ENCODE results near the gene RAD9A. TPM values are rescaled to one million over a fixed set of nuclear protein-coding genes. Genes with fewer than 3 reads are reported as not detected.

The RAD9A gene
- total and polyA plus RNA-seq, 2 of the 4 experiments (the other 2 are of a cell fraction) = 2.0 to 10.3 TPM

DNA sequence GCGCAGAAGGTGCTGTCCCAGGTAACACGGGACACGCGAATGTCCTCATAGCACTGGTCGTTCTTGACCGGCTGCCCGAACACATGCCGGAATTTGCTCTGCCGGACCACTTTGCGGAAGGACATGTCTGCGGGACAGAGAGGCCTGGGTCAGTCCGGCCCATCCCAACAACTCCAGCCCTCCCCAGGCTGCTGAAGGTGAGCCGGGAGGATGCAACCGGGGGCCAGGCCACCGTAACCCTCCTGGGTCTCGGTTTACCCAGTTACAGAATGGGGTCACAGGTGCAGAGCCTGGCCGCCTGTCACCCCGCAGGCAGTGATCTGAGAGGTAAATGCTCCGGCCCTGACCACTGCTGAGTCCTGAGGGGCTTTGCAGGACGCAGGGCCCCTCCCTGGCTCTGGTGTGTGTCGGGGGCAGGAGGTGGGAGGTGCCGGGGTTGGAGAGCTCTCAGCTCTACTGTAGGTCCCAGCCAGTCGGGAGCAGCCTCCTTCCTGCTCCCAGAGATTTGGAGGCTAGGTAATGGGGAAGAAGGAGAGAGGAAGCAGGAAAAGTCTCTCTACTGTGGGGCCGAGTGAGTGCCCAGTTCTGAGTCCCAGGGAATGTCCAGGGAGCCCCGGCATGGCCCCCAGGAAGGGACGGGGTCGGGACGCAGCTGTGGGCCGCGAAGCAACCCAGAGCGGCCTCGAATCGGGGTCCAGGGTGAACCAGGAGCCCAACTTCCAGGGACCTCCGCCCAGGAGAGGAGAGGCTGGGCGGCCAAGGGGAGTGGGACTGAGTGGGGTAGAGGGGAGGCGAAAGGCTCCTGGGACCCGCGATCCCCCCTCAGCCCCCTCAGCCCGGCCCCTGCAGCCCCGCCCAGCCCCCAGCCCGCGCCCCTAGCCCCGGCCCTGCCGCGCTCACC, 51.0 kb downstream of the RAD9A start:
- H3K23ac ChIP-seq (ENCODE audit: low read depth, low read length) = peak overlapping the region; percentile 91
- no TSS peak for BruUV-seq (replicated peaks)
- 0 out of 2 replicates have a peak overlapping the region, but pooled peaks have one; percentile 19 for H2BK120ac ChIP-seq (ENCODE audit: low read depth, low read length)
- peak overlapping the region; percentile 86 for H2AK5ac ChIP-seq (ENCODE audit: low read depth, low read length)
- ATAC-seq (ENCODE audit: low read depth) = peak; percentile 27
- H3K9ac ChIP-seq (ENCODE audit: low read depth, low read length) = peak overlapping the region; percentile 97
- H3K27me3 ChIP-seq (ENCODE audit: control insufficient read depth, insufficient read depth, low read length) = no peaks in the 10 kb centered on the region
- H2BK20ac ChIP-seq (ENCODE audit: low read depth, low read length) = no peak overlapping the region
- H3K4ac ChIP-seq (ENCODE audit: low read depth, low read length) = peak overlapping the region; percentile 83
- H3K36me3 ChIP-seq (ENCODE audit: control insufficient read depth, insufficient read depth, low read length) = peaks cover 35% of the 10 kb centered on the region; the same call in 1 of the 2 replicates
- ChIA-PET CTCF (no interaction called here), POLR2A (ENCODE audit: unreplicated experiment) (interaction anchor here (0.6 kb wide), 1 partner anchor 26 kb away, joined by 6 read pairs; no protein-coding TSS in a partner anchor)
- H2AFZ ChIP-seq (replicated peaks; ENCODE audit: low read length, poor library complexity) = peak overlapping the region; percentile 89
- peak overlapping the region; percentile 100 for H2AK9ac ChIP-seq (replicated peaks; ENCODE audit: low read depth, low read length, poor library complexity)
- H2BK15ac ChIP-seq (ENCODE audit: low read depth, low read length) = no peak overlapping the region; the same call in 2 of the 3 replicates
- in situ Hi-C loops (cut with MboI; ENCODE audit: low sequenced_read_pairs) = no loop called here
- H3K27ac ChIP-seq (ENCODE audit: insufficient read depth, low read length) = peak overlapping the region; percentile 89
- no peaks in the 10 kb centered on the region for H3K9me3 ChIP-seq (ENCODE audit: control insufficient read depth, insufficient read depth, low read length)
- peaks cover 8% of the 10 kb centered on the region for H4K20me1 ChIP-seq (ENCODE audit: insufficient read depth, low read length)
- H3K4me1 ChIP-seq (ENCODE audit: control insufficient read depth, insufficient read depth, low read length) = peaks cover 3% of the 10 kb centered on the region; the same call in 1 of the 2 replicates
- H4K8ac ChIP-seq (ENCODE audit: low read depth in 2 of 2, low read length in 2 of 2) = peak overlapping the region; percentile 55 to 93; a peak in 2 of 4 replicates
- no peak for DNase-seq
- peak overlapping the region; percentile 59 for H3K56ac ChIP-seq (ENCODE audit: extremely low read depth, insufficient read depth, low read length)
- peak overlapping the region; percentile 90 for H3K4me2 ChIP-seq (ENCODE audit: low read depth, low read length)
- peaks cover 8% of the 10 kb centered on the region; the same call in 1 of the 2 replicates for H3K9me1 ChIP-seq (ENCODE audit: insufficient read depth, low read length)
- peak overlapping the region; percentile 65 for H2BK5ac ChIP-seq (ENCODE audit: low read depth, low read length, poor library complexity, severe bottlenecking)
- dilution Hi-C loops (cut with HindIII; ENCODE audit: low sequenced_read_pairs, unreplicated experiment) = no loop called here
- intact Hi-C loops (cut with micrococcal nuclease) = loop anchor here (1.0 kb wide), 2 partner anchors 26 to 64 kb away; no protein-coding TSS in a partner anchor
- H4K91ac ChIP-seq (ENCODE audit: insufficient read depth, low read depth, low read length) = peak overlapping the region; percentile 89
- no peak overlapping the region; the same call in 1 of the 2 replicates for H3K18ac ChIP-seq (ENCODE audit: low read depth, low read length)
- H3K14ac ChIP-seq (replicated peaks; ENCODE audit: low read depth, low read length) = peak overlapping the region; percentile 97
- peak overlapping the region; percentile 97 for H3K4me3 ChIP-seq (ENCODE audit: insufficient read depth, low read depth, low read length)
- H4K5ac ChIP-seq (ENCODE audit: low read depth, low read length) = peak overlapping the region; percentile 69
- peaks cover 8 to 26% of the 10 kb centered on the region in 2 experiments for H3K79me1 ChIP-seq (ENCODE audit: low read depth in 1 of 2, low read length in 2 of 2)
- 50% methylated on average over 8 of the region's 45 CpGs; no CpG with 5 or more reads in 1 of the 2 experiments for WGBS, 2 experiments (ENCODE audit: extremely low coverage in 2 of 2, insufficient read length in 1 of 2)
- TF ChIP-seq, protein P1, sequence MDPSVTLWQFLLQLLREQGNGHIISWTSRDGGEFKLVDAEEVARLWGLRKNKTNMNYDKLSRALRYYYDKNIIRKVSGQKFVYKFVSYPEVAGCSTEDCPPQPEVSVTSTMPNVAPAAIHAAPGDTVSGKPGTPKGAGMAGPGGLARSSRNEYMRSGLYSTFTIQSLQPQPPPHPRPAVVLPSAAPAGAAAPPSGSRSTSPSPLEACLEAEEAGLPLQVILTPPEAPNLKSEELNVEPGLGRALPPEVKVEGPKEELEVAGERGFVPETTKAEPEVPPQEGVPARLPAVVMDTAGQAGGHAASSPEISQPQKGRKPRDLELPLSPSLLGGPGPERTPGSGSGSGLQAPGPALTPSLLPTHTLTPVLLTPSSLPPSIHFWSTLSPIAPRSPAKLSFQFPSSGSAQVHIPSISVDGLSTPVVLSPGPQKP (IDR thresholded peaks at IDR 0.05; ENCODE audit: borderline replicate concordance, low read depth, low read length) = no peak
- TF ChIP-seq POLR2A (IDR thresholded peaks at IDR 0.05; ENCODE audit: low read depth, low read length) (no peak), FOS (IDR thresholded peaks at IDR 0.05; ENCODE audit: low read depth, low read length) (no peak), MAFK (IDR thresholded peaks at IDR 0.05; ENCODE audit: low read depth, low read length) (no peak), RCOR1 (IDR thresholded peaks at IDR 0.05; ENCODE audit: insufficient replicate concordance, low read length) (no peak), RAD21 (IDR thresholded peaks at IDR 0.05; ENCODE audit: low read length) (no peak), BHLHE40 (IDR thresholded peaks at IDR 0.05; ENCODE audit: low read depth, low read length) (no peak), SMC3 (IDR thresholded peaks at IDR 0.05; ENCODE audit: low read depth, low read length) (no peak), CHD1 (IDR thresholded peaks at IDR 0.05; ENCODE audit: low read depth, low read length) (no peak), CEBPB (IDR thresholded peaks at IDR 0.05; ENCODE audit: low read depth, low read length) (no peak), MAZ (IDR thresholded peaks at IDR 0.05; ENCODE audit: borderline replicate concordance, low read depth, low read length) (no peak)
- TF ChIP-seq, protein P2, sequence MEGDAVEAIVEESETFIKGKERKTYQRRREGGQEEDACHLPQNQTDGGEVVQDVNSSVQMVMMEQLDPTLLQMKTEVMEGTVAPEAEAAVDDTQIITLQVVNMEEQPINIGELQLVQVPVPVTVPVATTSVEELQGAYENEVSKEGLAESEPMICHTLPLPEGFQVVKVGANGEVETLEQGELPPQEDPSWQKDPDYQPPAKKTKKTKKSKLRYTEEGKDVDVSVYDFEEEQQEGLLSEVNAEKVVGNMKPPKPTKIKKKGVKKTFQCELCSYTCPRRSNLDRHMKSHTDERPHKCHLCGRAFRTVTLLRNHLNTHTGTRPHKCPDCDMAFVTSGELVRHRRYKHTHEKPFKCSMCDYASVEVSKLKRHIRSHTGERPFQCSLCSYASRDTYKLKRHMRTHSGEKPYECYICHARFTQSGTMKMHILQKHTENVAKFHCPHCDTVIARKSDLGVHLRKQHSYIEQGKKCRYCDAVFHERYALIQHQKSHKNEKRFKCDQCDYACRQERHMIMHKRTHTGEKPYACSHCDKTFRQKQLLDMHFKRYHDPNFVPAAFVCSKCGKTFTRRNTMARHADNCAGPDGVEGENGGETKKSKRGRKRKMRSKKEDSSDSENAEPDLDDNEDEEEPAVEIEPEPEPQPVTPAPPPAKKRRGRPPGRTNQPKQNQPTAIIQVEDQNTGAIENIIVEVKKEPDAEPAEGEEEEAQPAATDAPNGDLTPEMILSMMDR (conservative IDR thresholded peaks at IDR 0.05; ENCODE audit: low read depth, low read length) = no peak
- TF ChIP-seq, protein P3, sequence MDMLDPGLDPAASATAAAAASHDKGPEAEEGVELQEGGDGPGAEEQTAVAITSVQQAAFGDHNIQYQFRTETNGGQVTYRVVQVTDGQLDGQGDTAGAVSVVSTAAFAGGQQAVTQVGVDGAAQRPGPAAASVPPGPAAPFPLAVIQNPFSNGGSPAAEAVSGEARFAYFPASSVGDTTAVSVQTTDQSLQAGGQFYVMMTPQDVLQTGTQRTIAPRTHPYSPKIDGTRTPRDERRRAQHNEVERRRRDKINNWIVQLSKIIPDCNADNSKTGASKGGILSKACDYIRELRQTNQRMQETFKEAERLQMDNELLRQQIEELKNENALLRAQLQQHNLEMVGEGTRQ (IDR thresholded peaks at IDR 0.05; ENCODE audit: low read depth, low read length) = no peak
